Astrocyte (in vitro differentiated cells and primary cell): ENCODE data around the gene RPA3. TPM values are rescaled to one million over a fixed set of nuclear protein-coding genes. Genes with fewer than 3 reads are reported as not detected.

Source experiments
- DNase-seq: peaks from one replicate; pipeline ENCODE4 v3.0.0-alpha.2; 2010; ENCODE audit warnings: low read depth
- FAIRE-seq: peaks from 2 replicates; lab custom pipeline; 2011; peaks lifted over from hg19 to GRCh38; lab: Jason Lieb, UNC
- H2AFZ ChIP-seq: 2 replicates; pipeline ENCODE4 v1.6.0; 2012; ENCODE audit warnings: low read depth, low read length, inconsistent platforms
- H3K27ac ChIP-seq: 2 replicates; pipeline ENCODE4 v1.5.1; 2011; ENCODE audit warnings: low read depth, low read length, inconsistent platforms
- H3K27me3 ChIP-seq: 2 replicates; pipeline ENCODE4 v1.6.0; 2011; ENCODE audit warnings: low read length, inconsistent platforms; ENCODE audit not compliant: insufficient read depth
- H3K36me3 ChIP-seq: 2 replicates; pipeline ENCODE4 v1.5.1; 2011; ENCODE audit warnings: low read length, inconsistent platforms; ENCODE audit not compliant: insufficient read depth
- H3K4me1 ChIP-seq: 2 replicates; pipeline ENCODE4 v1.5.1; 2011; ENCODE audit warnings: low read length, inconsistent platforms; ENCODE audit not compliant: insufficient read depth
- H3K4me2 ChIP-seq: 2 replicates; pipeline ENCODE4 v1.6.0; 2012; ENCODE audit warnings: low read length, inconsistent platforms
- H3K4me3 ChIP-seq: 2 replicates; pipeline ENCODE4 v1.5.1; 2011; ENCODE audit warnings: low read depth, mild to moderate bottlenecking, low read length, inconsistent platforms; ENCODE audit not compliant: insufficient read depth
- H3K79me2 ChIP-seq: 2 replicates; pipeline ENCODE4 v1.6.0; 2012; ENCODE audit warnings: mild to moderate bottlenecking, low read length, inconsistent platforms; ENCODE audit not compliant: insufficient read depth
- H3K9ac ChIP-seq: 2 replicates; pipeline ENCODE4 v1.6.0; 2012; ENCODE audit warnings: mild to moderate bottlenecking, low read length, inconsistent platforms
- H3K9me3 ChIP-seq: 2 replicates; pipeline ENCODE4 v1.5.1; 2012; ENCODE audit warnings: low read depth, mild to moderate bottlenecking, low read length, inconsistent platforms; ENCODE audit not compliant: insufficient read depth
- H4K20me1 ChIP-seq: 2 replicates; pipeline ENCODE4 v1.6.0; 2012; ENCODE audit warnings: low read length, inconsistent platforms; ENCODE audit not compliant: insufficient read depth
- H3K27ac Mint-ChIP-seq: one replicate; pipeline ENCODE4 v1.8.0; 2021; ENCODE audit warnings: mild to moderate bottlenecking, mixed read lengths; ENCODE audit not compliant: unreplicated experiment
- H3K27me3 Mint-ChIP-seq: one replicate; pipeline ENCODE4 v1.8.0; 2021; ENCODE audit warnings: low read depth, mixed read lengths; ENCODE audit not compliant: unreplicated experiment
- H3K36me3 Mint-ChIP-seq: one replicate; pipeline ENCODE4 v1.8.0; 2021; ENCODE audit warnings: low read depth, mixed read lengths; ENCODE audit not compliant: unreplicated experiment
- H3K4me1 Mint-ChIP-seq: one replicate; pipeline ENCODE4 v1.8.0; 2021; ENCODE audit warnings: low read depth, mixed read lengths; ENCODE audit not compliant: unreplicated experiment
- H3K4me3 Mint-ChIP-seq: one replicate; pipeline ENCODE4 v1.8.0; 2021; ENCODE audit warnings: mild to moderate bottlenecking, moderate library complexity, mixed read lengths; ENCODE audit not compliant: unreplicated experiment
- H3K9me3 Mint-ChIP-seq: one replicate; pipeline ENCODE4 v1.8.0; 2021; ENCODE audit warnings: mild to moderate bottlenecking, mixed read lengths; ENCODE audit not compliant: unreplicated experiment
- CTCF ChIP-seq: IDR thresholded peaks from 2 replicates; pipeline ENCODE4 v1.5.1; 2011; ENCODE audit warnings: low read depth, mild to moderate bottlenecking, inconsistent platforms, low read length, moderate library complexity; ENCODE audit not compliant: insufficient read depth
- EZH2 ChIP-seq: IDR thresholded peaks from 2 replicates; pipeline ENCODE4 v1.6.1; 2012; ENCODE audit warnings: mild to moderate bottlenecking, low read length, inconsistent platforms; ENCODE audit not compliant: insufficient read depth
- total RNA-seq: library from RNA; stranded (reverse); gene quantifications from 2 replicates; pipeline ENCODE4 v1.2.1, GENCODE V29; 2021

Gene RPA3
- total RNA-seq, 1 donor from 2014 or later = 17.7 TPM

- Mint-ChIP-seq H3K4me3 (no peak overlapping the region), H3K4me1 (no peaks in the 10 kb centered on the region), H3K27me3 (no peaks in the 10 kb centered on the region), H3K27ac (no peak overlapping the region), H3K9me3 (peaks cover 5% of the 10 kb centered on the region), H3K36me3 (no peaks in the 10 kb centered on the region)
- peaks cover 14% of the 10 kb centered on the region for H4K20me1 ChIP-seq
- no peak for FAIRE-seq
- DNase-seq = no peak
- H3K27me3 ChIP-seq = no peaks in the 10 kb centered on the region
- no peak overlapping the region for H3K9ac ChIP-seq
- TF ChIP-seq CTCF (no peak), EZH2 (no peak)
- H3K4me1 ChIP-seq = no peaks in the 10 kb centered on the region
- no peak overlapping the region for H2AFZ ChIP-seq
- H3K9me3 ChIP-seq = no peaks in the 10 kb centered on the region
- no peak overlapping the region for H3K4me3 ChIP-seq
- no peak overlapping the region for H3K27ac ChIP-seq
- no peaks in the 10 kb centered on the region for H3K36me3 ChIP-seq
- no peak overlapping the region for H3K4me2 ChIP-seq
- H3K79me2 ChIP-seq = no peaks in the 10 kb centered on the region
Observed at GRCh38 chr7:7647495-7648036, 70.8 kb downstream of the RPA3 start.

GRCh38 chr7:7642081-7642480, 76.3 kb downstream of the RPA3 start:
- Histone ChIP-seq H3K4me3 (no peak overlapping the region), H3K36me3 (no peaks in the 10 kb centered on the region), H3K9ac (no peak overlapping the region), H4K20me1 (no peaks in the 10 kb centered on the region), H2AFZ (no peak overlapping the region), H3K4me1 (peaks cover 6% of the 10 kb centered on the region), H3K9me3 (no peaks in the 10 kb centered on the region), H3K27me3 (no peaks in the 10 kb centered on the region), H3K27ac (no peak overlapping the region), H3K79me2 (no peaks in the 10 kb centered on the region), H3K4me2 (peak overlapping the region; percentile 97)
- H3K4me1 Mint-ChIP-seq = peaks cover 9% of the 10 kb centered on the region
- H3K27me3 Mint-ChIP-seq = no peaks in the 10 kb centered on the region
- DNase-seq = no peak
- FAIRE-seq = no peak
- no peaks in the 10 kb centered on the region for H3K36me3 Mint-ChIP-seq
- H3K4me3 Mint-ChIP-seq = peak overlapping the region; percentile 97
- no peak for TF ChIP-seq CTCF
- TF ChIP-seq EZH2 = no peak
- H3K27ac Mint-ChIP-seq = no peak overlapping the region
- H3K9me3 Mint-ChIP-seq = peaks cover 5% of the 10 kb centered on the region

GRCh38 chr7:7641129-7641663, 77.2 kb downstream of the RPA3 start:
- Histone ChIP-seq H3K9ac (peak overlapping the region; percentile 88), H3K27ac (peak overlapping the region; percentile 79), H3K27me3 (no peaks in the 10 kb centered on the region), H3K4me3 (peak overlapping the region; percentile 95), H3K4me1 (peaks cover 6% of the 10 kb centered on the region), H3K79me2 (no peaks in the 10 kb centered on the region), H3K4me2 (peak overlapping the region; percentile 97), H3K9me3 (no peaks in the 10 kb centered on the region), H3K36me3 (no peaks in the 10 kb centered on the region), H4K20me1 (no peaks in the 10 kb centered on the region), H2AFZ (peak overlapping the region; percentile 97)
- Mint-ChIP-seq H3K4me1 (peaks cover 9% of the 10 kb centered on the region), H3K9me3 (peaks cover 2% of the 10 kb centered on the region), H3K27ac (peak overlapping the region; percentile 84), H3K4me3 (peak overlapping the region; percentile 97), H3K36me3 (no peaks in the 10 kb centered on the region), H3K27me3 (no peaks in the 10 kb centered on the region)
- DNase-seq (no peak), FAIRE-seq (no peak)
- TF ChIP-seq EZH2 = no peak
- TF ChIP-seq CTCF = no peak
